K562 (cell line): ENCODE results near the gene MATR3. TPM values are rescaled to one million over a fixed set of nuclear protein-coding genes. Genes with fewer than 3 reads are reported as not detected.

Source experiments
- ATAC-seq: fragments of 200-7000 bp; cut with Tn5 transposase; 3 replicates; pipeline ENCODE4 v1.9.1; 2020; ENCODE audit warnings: moderate library complexity
- BruUV-seq: library from RNA; stranded (reverse); fragments of 400-500 nt; replicated peaks from 2 replicates; lab custom pipeline; 2021; lab: Mats Ljungman, UMichigan
- CTCF ChIA-PET: fragments of 300-600 bp; formaldehyde crosslinking; extraction: SDS; loops from one replicate; lab custom pipeline; 2021; ENCODE audit warnings: low intra/inter-chr PET ratio; lab: Yijun Ruan, JAX
- POLR2A ChIA-PET: fragments of 300-600, 350-650 bp; sonication (Branson Sonifier 250); formaldehyde crosslinking; extraction: SDS; loops from one replicate; lab custom pipeline; 2021; ENCODE audit warnings: antibody characterized with exemption, inconsistent platforms; lab: Yijun Ruan, JAX
- DNase-seq, 4 experiments: peaks; one replicate each; pipeline versions ENCODE4 v3.0.0 to v3.0.0-alpha.2; 2011 to 2018; ENCODE audit warnings: low spot score in 3 of 4, mixed read lengths in 3 of 4; ENCODE audit errors: extremely low read depth in 1 of 4
- FAIRE-seq: peaks from 2 replicates; lab custom pipeline; 2011; peaks lifted over from hg19 to GRCh38; lab: Jason Lieb, UNC
- H2AFZ ChIP-seq: 2 replicates; pipeline ENCODE4 v1.6.0; 2011; ENCODE audit warnings: low read depth, low read length, control low read depth, inconsistent platforms
- H3K27ac ChIP-seq: fragments of 200-600 bp; 3 replicates; pipeline ENCODE4 v1.8.0; 2011; ENCODE audit warnings: low read depth, mild to moderate bottlenecking, control low read depth, inconsistent platforms, low read length, moderate library complexity, mixed read lengths; ENCODE audit errors: extremely low read depth
- H3K27me3 ChIP-seq, 2 experiments: fragments of 300-600 bp in 1 of 2; 2 replicates in 1 of 2; 3 replicates in 1 of 2; pipeline versions ENCODE4 v1.6.0 to v1.8.0; 2011; ENCODE audit warnings: inconsistent platforms in 2 of 2, low read length in 2 of 2, mild to moderate bottlenecking in 1 of 2, mixed read lengths in 1 of 2, moderate library complexity in 1 of 2; ENCODE audit not compliant: control insufficient read depth in 2 of 2, insufficient read depth in 2 of 2
- H3K36me3 ChIP-seq: fragments of 300-600 bp; 3 replicates; pipeline ENCODE4 v1.8.0; 2011; ENCODE audit warnings: mild to moderate bottlenecking, low read length, inconsistent platforms; ENCODE audit not compliant: control insufficient read depth, insufficient read depth
- H3K4me1 ChIP-seq, 2 experiments: fragments of 200-600 bp in 1 of 2; replicated peaks in 1 of 2; 2 replicates in 1 of 2; 3 replicates in 1 of 2; pipeline versions ENCODE4 v1.5.1 to v1.8.0; 2011; ENCODE audit warnings: inconsistent platforms in 2 of 2, low read length in 2 of 2, mild to moderate bottlenecking in 1 of 2, mixed read lengths in 1 of 2, moderate library complexity in 1 of 2; ENCODE audit not compliant: control insufficient read depth in 2 of 2, insufficient read depth in 2 of 2
- H3K4me2 ChIP-seq: 2 replicates; pipeline ENCODE4 v1.6.1; 2011; ENCODE audit warnings: low read length, control low read depth, inconsistent platforms, mixed read lengths; ENCODE audit not compliant: insufficient read depth
- H3K4me3 ChIP-seq: fragments of 200-600 bp; sonication (generic), shearing (Covaris generic); 2 replicates; pipeline ENCODE4 v1.5.1; 2016; ENCODE audit warnings: control low read depth, inconsistent platforms
- H3K79me2 ChIP-seq: fragments of 200-600 bp; 3 replicates; pipeline ENCODE4 v1.8.0; 2011; ENCODE audit warnings: low read length, inconsistent platforms; ENCODE audit not compliant: control insufficient read depth, insufficient read depth
- H3K9ac ChIP-seq, 2 experiments: 2 replicates each; pipeline versions ENCODE4 v1.6.0 to v1.6.1; 2011; ENCODE audit warnings: low read depth in 2 of 2, low read length in 2 of 2, control low read depth in 1 of 2, inconsistent platforms in 1 of 2, mild to moderate bottlenecking in 1 of 2, mixed read lengths in 1 of 2; ENCODE audit not compliant: insufficient read depth in 1 of 2
- H3K9me1 ChIP-seq: one replicate; pipeline ENCODE4 v1.6.0; 2011; ENCODE audit warnings: inconsistent platforms, mild to moderate bottlenecking, low read length, moderate library complexity; ENCODE audit not compliant: control insufficient read depth, insufficient read depth
- H3K9me3 ChIP-seq: replicated peaks from 2 replicates; pipeline ENCODE4 v1.5.1; 2011; ENCODE audit warnings: low read depth, low read length, inconsistent platforms; ENCODE audit not compliant: control insufficient read depth, insufficient read depth
- H4K20me1 ChIP-seq: replicated peaks from 2 replicates; pipeline ENCODE4 v1.6.1; 2011; ENCODE audit warnings: low read length, inconsistent platforms, mixed read lengths; ENCODE audit not compliant: control insufficient read depth, insufficient read depth
- BRF1 ChIP-seq: IDR thresholded peaks from 3 replicates; pipeline ENCODE4 v1.6.1; 2011; ENCODE audit warnings: borderline replicate concordance, mild to moderate bottlenecking; ENCODE audit not compliant: insufficient read length; ENCODE audit errors: extremely low read depth
- HINFP ChIP-seq: fragments of 450-650 bp; conservative IDR thresholded peaks from 2 replicates; pipeline ENCODE4 v1.6.1; 2016; ENCODE audit warnings: missing genetic modification characterization, low read depth, mild to moderate bottlenecking, control low read depth, missing compliant biosample characterization
- MYNN ChIP-seq, 2 experiments: sonication (generic); formaldehyde crosslinking in 1 of 2; IDR thresholded peaks; 2 replicates each; pipeline versions ENCODE4 v1.5.0 to v1.6.1; 2016 to 2020; ENCODE audit warnings: antibody characterized with exemption in 1 of 2, missing genetic modification reagents in 1 of 2
- NELFE ChIP-seq: IDR thresholded peaks from 2 replicates; pipeline ENCODE4 v1.6.1; 2011; ENCODE audit warnings: mild to moderate bottlenecking; ENCODE audit not compliant: insufficient read depth, insufficient read length
- NFATC3 ChIP-seq: fragments of 450-650 bp; IDR thresholded peaks from 2 replicates; pipeline ENCODE4 v1.6.1; 2017; ENCODE audit warnings: mild to moderate bottlenecking
- RBFOX2 ChIP-seq: fragments of 200-400 bp; formaldehyde crosslinking; IDR thresholded peaks from 2 replicates; pipeline ENCODE4 v1.6.1; 2017; ENCODE audit warnings: low read depth, mild to moderate bottlenecking, low read length, moderate library complexity
- RBM39 ChIP-seq: fragments of 200-400 bp; formaldehyde crosslinking; optimal IDR thresholded peaks from 2 replicates; pipeline ENCODE3; 2018; ENCODE audit warnings: low read depth, low read length
- TEAD4 ChIP-seq, 2 experiments: sonication (generic) in 1 of 2; formaldehyde crosslinking in 1 of 2; IDR thresholded peaks; 2 replicates each; pipeline versions ENCODE4 v1.6.1 to v1.8.0; 2012 to 2022; ENCODE audit warnings: borderline replicate concordance in 1 of 2, inconsistent platforms in 1 of 2, low read length in 1 of 2, mild to moderate bottlenecking in 1 of 2, missing genetic modification reagents in 1 of 2
- ZNF143 ChIP-seq: sonication (generic); formaldehyde crosslinking; IDR thresholded peaks from 2 replicates; pipeline ENCODE4 v1.9.0; 2022; ENCODE audit warnings: mild to moderate bottlenecking, missing genetic modification reagents
- ZNF253 ChIP-seq: fragments of 250-450 bp; sonication (Bioruptor Pico); conservative IDR thresholded peaks from 2 replicates; pipeline ENCODE4 v1.6.1; 2021; ENCODE audit warnings: mild to moderate bottlenecking
- WGBS: fragments of 100-300 bp; shearing (Covaris generic); methylation state at CpG from one replicate; pipeline ENCODE4 v1.1.6; 2016; ENCODE audit warnings: low coverage, mixed read lengths; ENCODE audit not compliant: insufficient coverage; ENCODE audit errors: missing lambda C conversion rate; 5-methylcytosine and 5-hydroxymethylcytosine counted together
- in situ Hi-C: fragments of 300-500 bp; cut with MboI; formaldehyde crosslinking; loops from 4 replicates; pipeline ENCODE4 v1.15.0; 2018; ENCODE audit warnings: inconsistent platforms, mixed read lengths
- intact Hi-C: fragments of 100-400 bp; cut with micrococcal nuclease; formaldehyde crosslinking; loops from 2 replicates; pipeline ENCODE4 v1.14.2; 2022
- polyA plus RNA-seq, 8 experiments: library from polyadenylated mRNA; depleted of rRNA in 4 of 8; stranded (reverse) in 5 of 8; unstranded in 3 of 8; fragments of >200 nt; fragmentation: Nextera tagmentation in 2 of 8; fragmentation: Illumina TruSeq in 1 of 8; extraction: Ambion mirVana in 2 of 8; extraction: Trizol in 1 of 8; gene quantifications; 2 replicates each; pipeline versions ENCODE4 v1.2.1 to v1.2.3, GENCODE V29; 2011 to 2014; ENCODE audit warnings: inconsistent platforms in 1 of 8, missing spikeins in 1 of 8
- total RNA-seq, 7 experiments: library from RNA; depleted of rRNA in 6 of 7; stranded (reverse); fragments of >200 nt in 6 of 7; fragmentation: Illumina TruSeq in 2 of 7; extraction: Trizol in 2 of 7; gene quantifications; 2 replicates each; pipeline versions ENCODE4 v1.2.1 to v1.2.3, GENCODE V29; 2011 to 2021; ENCODE audit warnings: low replicate concordance in 1 of 7
- TF ChIP-seq, protein P1 (sequence below), 2 experiments: fragments of 450-650 bp in 1 of 2; sonication (generic) in 1 of 2; formaldehyde crosslinking; conservative IDR thresholded peaks; 2 replicates each; pipeline versions ENCODE4 v1.4.0 to v1.8.1; 2020 to 2022; ENCODE audit warnings: mild to moderate bottlenecking in 1 of 2, missing genetic modification reagents in 1 of 2

MATR3 gene
- total and polyA plus RNA-seq, 9 of the 15 experiments (the other 6 are each of a cell fraction or from before 2014, with no cell fraction given): 150 to 425 (median 263) TPM

- Histone ChIP-seq H3K27ac (peak overlapping the region; percentile 21; the same call in 2 of the 3 replicates), H3K4me2 (peak overlapping the region; percentile 96), H2AFZ (no peak overlapping the region), H3K4me1 (peaks cover 17 to 42% of the 10 kb centered on the region in 2 experiments), H3K36me3 (peaks cover 46% of the 10 kb centered on the region), H3K9me1 (peaks cover 2% of the 10 kb centered on the region), H4K20me1 (peaks cover 76% of the 10 kb centered on the region), H3K27me3 (no peaks in the 10 kb centered on the region), H3K9me3 (no peaks in the 10 kb centered on the region), H3K9ac (peak overlapping the region; percentile 79 to 99; a peak in 3 of 4 replicates), H3K79me2 (peaks cover 88% of the 10 kb centered on the region), H3K4me3 (peak overlapping the region; percentile 88)
- BruUV-seq: no TSS peak
- FAIRE-seq (no peak), DNase-seq (no peak), ATAC-seq (no peak)
- in situ Hi-C loops (no loop called here), intact Hi-C loops (loop anchor here (2.0 kb wide), 1 partner anchor 44 kb away; the partner anchor contains the start of gene PAIP2)
- POLR2A ChIA-PET: interaction anchor here (0.6 to 6.9 kb wide), 11 partner anchors 9 to 1056 kb away, joined by 3 to 105 read pairs (median 4); no protein-coding TSS in a partner anchor
- no peak for TF ChIP-seq BRF1
- TF ChIP-seq TEAD4 (IDR thresholded peaks at IDR 0.05; ENCODE audit: low read length): peak; percentile 32; the same call in 1 of the 2 replicates
- no peak for TF ChIP-seq TEAD4 (CRISPR knock-in tag; IDR thresholded peaks at IDR 0.05; ENCODE audit: borderline replicate concordance)
- no peak for TF ChIP-seq ZNF253 (CRISPR knock-in tag)
- no peak for TF ChIP-seq NELFE
- no peak for TF ChIP-seq RBM39
- TF ChIP-seq, protein P1, sequence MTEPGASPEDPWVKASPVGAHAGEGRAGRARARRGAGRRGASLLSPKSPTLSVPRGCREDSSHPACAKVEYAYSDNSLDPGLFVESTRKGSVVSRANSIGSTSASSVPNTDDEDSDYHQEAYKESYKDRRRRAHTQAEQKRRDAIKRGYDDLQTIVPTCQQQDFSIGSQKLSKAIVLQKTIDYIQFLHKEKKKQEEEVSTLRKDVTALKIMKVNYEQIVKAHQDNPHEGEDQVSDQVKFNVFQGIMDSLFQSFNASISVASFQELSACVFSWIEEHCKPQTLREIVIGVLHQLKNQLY (CRISPR knock-in tag; conservative IDR thresholded peaks at IDR 0.05): no peak
- TF ChIP-seq HINFP (tag): no peak
- TF ChIP-seq ZNF143 (CRISPR knock-in tag): no peak
- 0 out of 2 replicates have a peak, but pooled peaks have one; percentile 11 for TF ChIP-seq RBFOX2
- no peak for TF ChIP-seq NFATC3
- TF ChIP-seq MYNN (IDR thresholded peaks at IDR 0.05): no peak
- no peak for TF ChIP-seq MYNN (CRISPR knock-in tag; IDR thresholded peaks at IDR 0.05)
- WGBS: 12% methylated on average over 12 of the region's 12 CpGs
- CTCF ChIA-PET: no interaction called here
These were observed 3.4 kb downstream of the MATR3 start for GRCh38 chr5:139296862-139297326.
